IPS-18c (cell line): Measurements from ENCODE around the gene SLC39A7.
A peak's percentile ranks its signal among the peaks of the same experiment; 100 is the strongest.

Source experiments
- H3K4me3 ChIP-seq: 2 replicates; pipeline ENCODE4 v1.7.0; 2013; ENCODE audit warnings: low read depth, mild to moderate bottlenecking, low read length, moderate library complexity; ENCODE audit not compliant: insufficient read depth
- H3K9me3 ChIP-seq: one replicate; pipeline ENCODE4 v1.6.1; 2013; ENCODE audit warnings: mild to moderate bottlenecking, low read length, moderate library complexity; ENCODE audit not compliant: control insufficient read depth, insufficient read depth

Gene SLC39A7

GRCh38 chr6:33247977-33248642, 47.4 kb downstream of the SLC39A7 start:
- Histone ChIP-seq H3K4me3 (peak overlapping the region; percentile 62), H3K9me3 (no peaks in the 10 kb centered on the region)

GRCh38 chr6:33248643-33248931, 47.9 kb downstream of the SLC39A7 start:
- Histone ChIP-seq H3K4me3 (peak overlapping the region; percentile 62), H3K9me3 (no peaks in the 10 kb centered on the region)

- Histone ChIP-seq H3K9me3 (no peaks in the 10 kb centered on the region), H3K4me3 (peak overlapping the region; percentile 62)
Observed at GRCh38 chr6:33248932-33249731, 48.5 kb downstream of the SLC39A7 start.

- Histone ChIP-seq H3K9me3 (no peaks in the 10 kb centered on the region), H3K4me3 (peak overlapping the region; percentile 60)
Observed at GRCh38 chr6:33249732-33250630, 49.3 kb downstream of the SLC39A7 start.

- Histone ChIP-seq H3K9me3 (no peaks in the 10 kb centered on the region), H3K4me3 (no peak overlapping the region)
Observed at GRCh38 chr6:33250731-33251130, 50.1 kb downstream of the SLC39A7 start.

- H3K9me3 ChIP-seq = no peaks in the 10 kb centered on the region
- H3K4me3 ChIP-seq = no peak overlapping the region
Observed at GRCh38 chr6:33251395-33252012, 50.8 kb downstream of the SLC39A7 start.

- H3K9me3 ChIP-seq = no peaks in the 10 kb centered on the region
Observed at GRCh38 chr6:33252759-33253158, 52.1 kb downstream of the SLC39A7 start.

More at GRCh38 chr6:33252759-33253158, 52.1 kb downstream of the SLC39A7 start:
- H3K4me3 ChIP-seq = no peak overlapping the region
